T-helper 2 cell treated with Interferon-gamma antibody and Interleukin-4, amounts not matched to agents 100 ng/mL and 5 ng/mL, for 36 hours (primary cell): ENCODE results near the gene F8. TPM values are rescaled to one million over a fixed set of nuclear protein-coding genes. Genes with fewer than 3 reads are reported as not detected.
"Not testable (repeated sequence)": the region's sequence is repeated elsewhere in the genome, so short reads cannot be mapped to it uniquely, and the experiment has no call there.

Experiments used
- intact Hi-C: fragments of 100-400 bp; cut with micrococcal nuclease; formaldehyde crosslinking; loops from one replicate; pipeline ENCODE4 v1.15.1; 2023
- total RNA-seq: library from RNA; stranded (reverse); gene quantifications from 2 replicates; pipeline ENCODE4 v1.2.3, GENCODE V29; 2022

Gene F8
- total RNA-seq, 1 donor from 2014 or later: 5.1 TPM

DNA sequence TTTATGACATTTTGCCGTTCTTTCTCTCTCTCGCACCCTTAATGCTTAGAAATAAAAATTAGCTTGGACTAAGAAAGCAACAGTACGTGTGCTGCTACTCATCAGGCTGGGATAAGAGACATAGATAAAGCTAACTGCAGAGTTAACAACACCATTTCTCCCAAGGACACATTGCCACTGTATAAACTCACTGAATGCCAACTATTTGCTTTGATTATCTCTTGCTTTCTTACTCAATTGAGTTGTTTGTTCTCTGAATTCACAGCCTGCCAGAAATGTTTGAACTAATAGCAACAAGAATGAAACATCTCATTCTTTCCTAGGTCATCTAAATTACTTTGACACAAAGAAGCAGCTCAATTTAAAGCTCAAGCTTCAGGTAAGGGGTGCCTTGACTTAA, 34.6 kb downstream of the F8 start:
- intact Hi-C loops: no loop called here

DNA sequence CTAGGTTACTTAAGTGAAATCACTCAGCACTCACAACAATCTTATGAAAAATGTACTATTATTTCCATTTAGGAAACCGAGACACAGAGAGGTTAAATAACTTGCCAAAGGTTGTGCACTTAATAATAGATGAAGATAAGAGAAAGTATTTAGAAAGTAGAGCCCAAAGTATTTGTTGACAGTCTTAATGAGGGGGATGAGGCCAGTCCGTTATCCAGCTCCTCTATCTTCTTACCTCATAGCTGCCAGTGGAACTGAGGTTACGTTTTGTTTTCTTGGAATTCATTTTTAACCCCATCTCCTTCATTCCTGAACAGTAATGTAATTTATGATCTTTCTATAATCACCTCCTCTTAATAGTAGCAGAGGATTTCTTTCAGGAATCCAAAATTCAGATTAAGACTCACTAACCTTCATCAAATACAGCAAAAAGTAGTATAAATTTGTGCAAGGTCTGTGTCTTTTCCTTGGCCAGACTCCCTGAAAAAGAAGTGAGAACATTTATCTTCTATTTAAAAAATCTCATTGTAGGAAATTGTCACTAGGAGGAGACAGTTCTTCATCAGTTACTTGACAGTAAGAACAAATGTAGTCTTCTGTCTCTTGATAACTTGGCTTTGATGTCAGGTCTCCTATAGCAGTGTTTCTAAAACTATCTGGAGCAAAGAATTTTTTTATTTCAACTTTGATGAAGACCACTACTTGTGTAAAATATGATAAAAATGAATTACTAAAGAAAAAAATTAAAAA, 35.5 kb downstream of the F8 start:
- intact Hi-C loops: no loop called here

DNA sequence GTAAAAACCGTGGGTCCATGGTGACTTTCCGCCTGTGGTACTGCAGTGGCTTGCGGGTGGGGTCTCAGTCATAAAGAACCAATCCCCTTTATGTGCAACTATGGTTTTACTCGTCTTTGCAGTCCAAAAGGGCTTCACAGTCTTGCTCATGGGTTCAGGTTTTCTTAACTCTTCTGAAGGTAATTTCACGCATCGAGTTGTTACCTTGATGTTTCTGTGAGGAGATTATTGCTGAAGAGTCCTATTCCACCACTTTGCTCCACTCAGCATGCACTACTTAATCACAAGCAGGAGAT, 41.5 kb downstream of the F8 start:
- intact Hi-C loops: loop anchor here (1.0 to 5.0 kb wide), 5 partner anchors 46 to 168 kb away; partner anchors contain the start of genes BRCC3, CMC4, FUNDC2 and MTCP1

DNA sequence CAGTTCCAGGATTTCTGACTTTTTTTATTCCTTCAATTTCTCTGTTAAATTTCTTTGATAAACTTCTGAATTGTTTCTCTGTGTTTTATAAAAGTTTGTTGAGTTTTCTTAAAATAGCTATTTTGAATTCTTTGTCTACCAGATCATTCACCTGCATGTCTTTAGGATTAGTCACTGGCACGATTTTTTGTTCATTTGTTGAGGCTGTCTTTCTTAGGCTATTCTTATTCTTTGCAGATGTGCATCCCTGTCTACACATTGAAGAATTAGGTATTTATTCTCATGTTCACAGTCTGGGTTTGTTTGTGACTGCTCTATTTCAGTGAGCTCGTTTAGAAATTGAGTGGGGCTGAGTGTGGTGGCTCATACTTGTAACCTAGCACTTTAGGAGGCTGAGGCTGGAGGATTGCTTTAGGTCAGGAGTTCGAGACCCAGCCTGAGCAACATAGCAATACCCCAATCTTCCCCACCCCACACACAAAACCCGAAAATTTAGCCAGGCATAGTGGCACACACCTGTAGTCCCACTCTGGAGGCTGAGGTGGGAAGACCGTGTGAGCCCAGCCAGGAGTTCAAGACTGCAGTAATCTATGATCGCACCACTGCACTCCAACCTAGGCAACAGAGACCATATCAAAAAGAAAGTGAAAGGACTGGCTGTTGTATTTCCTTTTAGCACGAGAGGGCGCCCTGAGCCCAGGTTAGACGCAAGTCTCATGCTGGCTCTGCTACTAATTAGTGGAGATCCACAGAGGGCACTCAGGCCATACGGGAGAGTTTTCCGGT, 42.0 kb downstream of the F8 start:
- intact Hi-C loops: loop anchor here (1.0 to 5.0 kb wide), 5 partner anchors 46 to 168 kb away; partner anchors contain the start of genes BRCC3, CMC4, FUNDC2 and MTCP1

DNA sequence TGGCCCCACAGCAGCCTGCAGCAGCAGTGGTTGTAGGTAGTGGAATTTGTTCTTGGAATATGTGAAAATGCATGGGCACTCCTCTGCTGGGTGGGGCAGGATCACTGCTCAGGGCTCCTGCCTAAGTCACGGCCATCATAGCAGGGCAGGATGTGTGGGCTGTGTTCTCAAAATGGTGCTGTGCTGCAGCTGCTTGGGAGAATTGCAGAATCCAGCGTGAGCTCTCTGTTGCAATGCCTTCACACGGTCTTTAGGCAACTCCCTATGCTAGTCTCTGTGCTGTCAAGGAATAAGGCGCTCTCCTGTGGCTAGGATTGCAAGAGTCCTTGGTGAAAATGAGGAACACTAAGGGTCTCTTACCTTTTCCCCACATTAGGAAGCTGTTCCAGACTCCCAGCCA, 42.9 kb downstream of the F8 start:
- intact Hi-C loops: loop anchor here (2.0 to 5.0 kb wide), 4 partner anchors 47 to 169 kb away; partner anchors contain the start of genes BRCC3, CMC4, FUNDC2 and MTCP1

DNA sequence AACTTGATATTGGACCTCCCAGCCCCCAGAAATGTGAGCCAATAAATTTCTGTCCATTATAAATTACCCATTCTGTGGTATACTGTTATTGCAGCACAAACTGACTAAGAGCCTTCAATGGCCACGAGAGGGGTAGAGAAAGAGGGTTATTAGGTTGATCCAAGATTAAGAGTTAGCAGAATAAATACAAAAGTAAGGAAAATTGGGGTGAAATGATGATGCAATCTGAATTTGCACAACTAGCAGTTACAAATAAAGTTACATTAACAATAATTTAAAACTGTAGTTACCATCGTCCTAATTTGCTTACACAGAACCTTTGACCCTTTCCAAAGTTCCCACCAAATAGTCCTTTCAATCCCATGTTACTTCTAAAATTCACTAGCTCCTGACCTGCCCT, 54.2 kb downstream of the F8 start:
- intact Hi-C loops: no loop called here

DNA sequence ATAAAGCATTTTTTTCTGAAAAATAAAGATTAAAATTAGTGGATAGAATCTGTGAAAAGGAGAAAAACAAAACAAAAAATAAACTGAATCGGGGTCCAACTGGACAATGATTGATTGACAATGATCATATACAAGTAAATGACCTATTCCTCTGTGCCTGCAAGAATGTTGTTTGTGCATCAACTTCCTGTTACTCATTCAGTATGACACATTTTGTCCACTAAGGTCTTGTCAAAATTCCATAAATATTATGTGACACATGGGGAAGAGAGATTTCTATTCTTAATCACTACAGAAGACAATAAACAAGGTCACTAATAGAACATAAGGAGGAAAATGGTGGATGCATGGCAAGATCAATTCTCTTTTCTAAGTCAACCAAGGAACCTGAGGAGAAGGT, 54.9 kb downstream of the F8 start:
- intact Hi-C loops: no loop called here

DNA sequence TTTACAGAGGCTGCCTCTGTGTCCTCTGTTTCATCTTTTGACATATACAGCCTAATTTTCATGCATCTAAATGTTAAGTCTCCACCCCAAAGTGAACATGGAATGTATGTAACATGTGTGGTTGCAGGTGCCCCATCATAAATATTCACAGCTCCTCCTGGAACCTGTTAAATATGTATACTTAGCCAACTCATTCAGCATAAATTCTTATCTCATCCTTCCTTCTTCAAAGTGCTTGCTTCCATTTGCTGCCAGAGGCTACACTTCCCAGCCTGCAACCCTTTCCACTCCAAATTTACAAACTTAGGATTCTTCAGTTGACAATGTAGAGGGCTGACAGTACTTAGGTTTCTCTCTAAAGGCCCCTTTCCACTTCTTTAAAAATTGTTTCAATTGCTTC, 60.6 kb downstream of the F8 start:
- intact Hi-C loops: no loop called here

DNA sequence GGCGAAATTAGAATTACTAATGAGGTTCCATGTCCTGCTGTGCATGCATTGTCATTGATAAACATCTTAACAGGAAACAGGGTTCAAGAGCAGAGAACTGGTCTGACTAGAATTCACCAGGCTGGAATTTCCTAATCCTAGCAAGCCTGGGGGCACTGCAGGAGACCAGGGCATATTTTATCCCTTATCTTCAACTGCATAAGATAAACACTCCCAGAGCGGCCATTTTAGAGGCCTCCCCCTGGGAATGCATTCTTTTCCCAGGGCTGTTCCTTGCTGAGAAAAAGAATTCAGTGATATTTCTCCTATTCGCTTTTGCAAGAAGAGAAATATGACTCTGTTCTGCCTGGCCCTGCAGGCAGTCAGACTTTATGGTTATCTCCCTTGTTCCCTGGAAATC, 66.7 kb downstream of the F8 start:
- intact Hi-C loops: not testable (repeated sequence)

DNA sequence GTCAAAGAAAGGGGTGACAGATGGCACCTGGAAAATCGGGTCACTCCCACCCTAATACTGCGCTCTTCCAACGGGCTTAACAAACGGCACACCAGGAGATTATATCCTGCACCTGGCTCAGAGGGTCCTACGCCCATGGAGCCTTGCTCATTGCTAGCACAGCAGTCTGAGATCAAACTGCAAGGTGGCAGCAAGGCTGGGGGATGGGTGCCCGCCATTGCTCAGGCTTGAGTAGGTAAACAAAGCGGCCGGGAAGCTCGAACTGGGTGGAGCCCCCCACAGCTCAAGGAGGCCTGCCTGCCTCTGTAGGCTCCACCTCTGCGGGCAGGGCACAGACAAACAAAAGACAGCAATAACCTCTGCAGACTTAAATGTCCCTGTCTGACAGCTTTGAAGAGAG, 83.3 kb downstream of the F8 start:
- intact Hi-C loops: not testable (repeated sequence)

DNA sequence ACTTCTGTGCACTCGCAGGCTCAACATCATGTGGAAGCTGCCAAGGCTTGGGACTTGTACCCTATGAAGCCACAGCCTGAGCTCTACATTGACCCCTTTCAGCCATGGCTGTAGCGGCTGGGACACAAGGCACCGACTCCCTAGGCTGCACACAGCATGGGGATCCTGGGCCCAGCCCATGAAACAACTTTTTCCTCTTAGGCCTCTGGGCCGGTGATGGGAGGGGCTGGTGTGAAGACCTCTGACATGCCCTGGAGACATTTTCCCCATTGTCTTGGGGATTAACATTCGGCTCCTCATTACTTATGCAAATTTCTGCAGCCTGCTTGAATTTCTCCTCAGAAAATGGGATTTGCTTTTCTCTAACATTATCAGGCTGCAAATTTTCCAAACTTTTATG, 97.8 kb downstream of the F8 start:
- intact Hi-C loops: not testable (repeated sequence)

DNA sequence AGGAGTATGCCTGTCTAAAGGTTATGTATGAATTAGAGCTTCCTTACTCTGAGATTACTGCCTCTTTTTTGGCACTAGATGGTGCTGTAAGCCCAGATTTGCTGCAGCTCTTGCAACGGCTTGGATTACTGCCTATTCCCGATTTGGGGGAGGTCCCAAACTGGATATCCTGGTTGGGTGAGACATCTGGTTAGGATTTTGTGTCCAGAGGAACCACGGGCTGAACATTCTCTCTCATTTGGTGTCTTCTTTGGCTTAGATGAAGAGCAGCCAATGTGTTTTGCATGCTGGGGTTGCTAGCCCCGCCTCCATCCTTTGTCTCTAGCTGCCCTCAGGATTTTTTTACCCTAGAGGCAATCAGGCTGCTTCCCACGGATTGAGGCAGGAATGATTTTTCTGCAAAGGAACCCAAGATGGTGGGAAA, 104.5 kb downstream of the F8 start:
- intact Hi-C loops: loop anchor here (2.0 kb wide), 1 partner anchor 139 kb away; no protein-coding TSS in a partner anchor

DNA sequence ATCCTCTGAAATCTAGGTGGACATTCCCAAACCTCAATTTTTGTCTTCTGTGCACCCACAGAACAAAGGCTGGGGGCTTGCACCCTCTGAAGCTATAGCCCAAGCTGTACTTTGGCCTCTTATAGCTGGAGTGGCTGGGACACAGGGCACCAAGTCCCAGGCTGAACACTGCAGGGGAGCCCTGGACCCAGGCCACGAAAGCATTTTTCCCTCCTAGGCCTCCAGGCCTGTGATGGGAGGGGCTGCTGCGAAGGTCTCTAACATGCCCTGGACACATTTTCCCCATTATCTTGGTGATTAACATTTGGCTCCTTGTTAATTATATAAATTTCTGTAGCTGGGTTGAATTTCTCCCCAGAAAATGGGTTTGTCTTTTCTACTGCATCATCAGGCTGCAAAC, 108.5 kb downstream of the F8 start:
- intact Hi-C loops: no loop called here

DNA sequence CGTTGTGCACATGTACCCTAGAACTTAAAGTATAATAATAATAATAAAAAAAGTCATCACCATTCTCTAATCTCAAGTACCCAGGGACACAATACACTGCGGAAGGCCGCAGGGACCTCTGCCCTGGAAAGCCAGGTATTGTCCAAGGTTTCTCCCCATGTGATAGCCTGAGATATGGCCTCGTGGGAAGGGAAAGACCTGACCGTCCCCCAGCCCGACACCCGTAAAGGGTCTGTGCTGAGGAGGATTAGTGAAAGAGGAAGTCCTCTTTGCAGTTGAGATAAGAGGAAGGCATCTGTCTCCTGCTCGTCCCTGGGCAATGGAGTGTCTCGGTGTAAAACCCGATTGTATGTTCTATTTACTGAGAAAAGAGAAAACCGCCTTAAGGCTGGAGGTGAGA, 112.0 kb downstream of the F8 start:
- intact Hi-C loops: not testable (repeated sequence)

DNA sequence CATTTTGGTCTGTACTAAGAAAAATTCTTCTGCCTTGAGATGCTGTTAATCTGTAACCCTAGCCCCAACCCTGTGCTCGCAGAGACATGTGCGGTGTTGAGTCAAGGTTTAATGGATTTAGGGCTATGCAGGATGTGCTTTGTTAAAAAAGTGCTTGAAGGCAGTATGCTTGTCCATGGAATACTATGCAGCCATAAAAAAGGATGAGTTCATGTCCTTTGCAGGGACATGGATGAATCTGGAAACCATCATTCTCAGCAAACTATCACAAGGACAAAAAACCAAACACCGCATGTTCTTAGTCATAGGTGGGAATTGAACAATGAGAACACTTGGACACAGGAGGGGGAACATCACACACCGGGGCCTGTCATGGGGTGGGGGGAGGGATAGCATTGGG, 112.5 kb downstream of the F8 start:
- intact Hi-C loops: not testable (repeated sequence)

DNA sequence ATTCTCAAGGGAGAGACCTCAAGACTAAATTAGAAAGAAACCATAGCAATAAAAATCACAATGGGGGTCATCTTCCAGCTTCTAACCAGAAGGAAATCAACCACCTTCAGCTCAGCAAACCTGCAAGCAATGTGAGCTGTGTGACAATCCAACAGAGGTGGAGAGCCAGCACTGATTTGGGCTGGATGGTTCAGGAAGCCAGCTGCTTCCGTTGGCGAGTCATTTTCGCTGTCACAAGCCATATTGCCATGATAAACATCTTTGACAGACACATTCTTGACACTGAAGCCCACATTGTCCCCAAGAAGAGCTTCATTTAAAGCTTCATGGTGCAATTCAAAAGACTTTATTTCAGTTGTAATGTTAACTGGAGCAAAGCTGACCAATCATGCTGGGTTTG, 113.7 kb downstream of the F8 start:
- intact Hi-C loops: no loop called here

DNA sequence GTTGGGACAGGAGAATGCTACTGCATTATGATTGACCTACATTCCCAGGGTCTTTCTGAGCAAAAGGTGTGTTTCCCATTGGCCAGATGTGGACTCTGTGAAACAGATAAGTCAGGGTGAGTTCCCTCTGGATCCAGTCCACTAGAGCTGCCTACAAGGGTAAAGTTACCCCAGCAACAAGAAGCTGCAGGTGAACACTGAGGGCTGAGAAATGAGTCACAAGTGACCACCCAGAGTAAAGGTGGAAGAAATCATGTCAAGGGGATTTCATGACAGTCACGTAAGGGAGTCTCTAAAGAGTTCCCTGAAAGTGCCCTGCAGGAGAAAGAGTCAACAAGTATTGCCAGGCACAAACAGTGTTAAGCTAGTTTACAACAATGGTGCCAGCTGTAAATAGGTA, 120.1 kb downstream of the F8 start:
- intact Hi-C loops: no loop called here

DNA sequence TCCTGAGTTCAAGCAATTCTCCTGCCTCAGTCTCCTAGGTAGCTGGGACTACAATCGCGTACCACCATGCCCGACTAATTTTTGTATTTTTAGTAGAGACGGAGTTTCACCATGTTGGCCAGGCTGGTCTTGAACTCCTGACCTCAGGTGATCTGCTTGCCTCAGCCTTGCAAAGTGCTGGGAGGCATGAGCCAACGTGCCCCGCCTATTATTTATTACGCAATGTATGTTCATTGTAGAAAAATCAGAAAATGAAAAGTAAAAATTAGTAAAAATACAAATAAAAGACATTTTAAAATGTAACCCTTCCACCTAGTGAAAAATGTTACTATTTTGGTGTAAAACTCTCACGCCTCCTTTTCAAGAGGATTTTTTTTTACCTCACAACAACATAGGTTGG, 122.2 kb downstream of the F8 start:
- intact Hi-C loops: no loop called here

DNA sequence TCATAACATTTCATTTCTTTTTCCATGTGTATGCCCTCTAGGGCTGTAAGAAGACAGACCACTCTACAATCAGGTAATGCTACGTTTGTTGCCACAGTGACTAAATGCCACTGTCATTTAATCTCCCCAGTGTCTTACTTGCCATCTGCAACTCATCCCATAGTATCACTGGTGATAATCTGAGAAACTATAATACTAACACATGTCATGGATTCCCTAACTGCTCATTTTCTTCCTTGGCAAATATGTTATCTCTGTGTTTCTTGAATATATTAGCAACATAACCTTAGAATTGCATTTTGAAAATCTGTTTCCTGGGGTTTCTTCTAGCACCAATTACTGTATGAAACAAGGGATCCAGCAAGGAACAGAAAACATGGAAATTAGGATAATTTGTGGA, 130.2 kb downstream of the F8 start:
- intact Hi-C loops: no loop called here

DNA sequence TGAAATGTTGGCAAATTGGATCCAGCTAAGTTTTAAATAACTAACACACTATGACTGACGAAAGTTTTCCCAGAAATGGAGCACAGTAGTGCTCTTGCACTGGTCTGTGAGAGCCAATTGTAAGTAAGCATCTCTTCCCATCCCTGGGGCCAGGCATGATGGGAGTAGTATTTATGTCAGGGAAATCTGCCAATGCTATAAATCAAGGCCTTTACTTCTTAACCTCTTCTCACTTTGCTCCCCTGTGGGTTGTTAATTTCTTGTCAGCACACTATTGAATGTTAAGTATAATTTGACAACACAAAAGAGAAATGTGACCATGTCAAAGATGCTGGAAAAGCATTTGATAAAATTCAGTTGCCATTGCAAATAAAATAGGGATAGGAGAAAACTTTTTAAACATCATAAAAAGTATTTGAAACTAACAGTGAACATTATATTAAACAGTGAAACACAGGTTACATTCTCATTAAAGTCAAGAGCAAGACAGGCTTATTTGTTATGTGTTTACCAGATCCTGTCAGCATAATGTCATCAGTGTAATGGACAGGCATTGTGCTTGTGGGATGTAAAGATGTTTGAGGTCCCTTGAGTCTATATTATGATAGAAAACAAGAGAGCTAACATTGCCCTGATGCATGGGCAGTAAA, 131.4 kb downstream of the F8 start:
- intact Hi-C loops: no loop called here

DNA sequence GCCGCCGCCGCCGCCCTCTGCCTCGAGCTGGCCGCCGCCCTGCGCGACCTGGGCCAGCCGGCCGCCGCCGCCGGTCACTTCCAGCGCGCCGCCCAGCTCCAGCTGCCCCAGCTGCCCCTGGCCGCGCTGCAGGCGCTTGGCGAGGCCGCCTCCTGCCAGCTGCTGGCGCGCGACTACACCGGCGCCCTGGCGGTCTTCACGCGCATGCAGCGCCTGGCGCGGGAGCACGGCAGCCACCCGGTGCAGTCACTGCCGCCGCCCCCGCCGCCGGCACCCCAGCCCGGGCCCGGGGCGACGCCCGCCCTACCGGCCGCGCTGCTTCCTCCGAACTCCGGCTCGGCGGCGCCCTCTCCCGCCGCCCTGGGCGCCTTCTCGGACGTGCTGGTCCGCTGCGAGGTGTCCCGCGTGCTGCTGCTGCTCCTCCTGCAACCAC, 135.7 kb downstream of the F8 start:
- intact Hi-C loops: not testable (repeated sequence)
